HG03159 (cell line): ENCODE results near the gene BZW1.

ENCODE experiments used
- ATAC-seq: cut with Tn5 transposase; IDR thresholded peaks from one replicate; pipeline ENCODE4 v1.9.1; 2021; ENCODE audit warnings: mild to moderate bottlenecking, moderate library complexity; ENCODE audit not compliant: unreplicated experiment

The BZW1 gene

GRCh38 chr2:200828572-200829257 lies 17.0 kb downstream of the BZW1 start:
- no peak for ATAC-seq

GRCh38 chr2:200829258-200829655 lies 17.5 kb downstream of the BZW1 start:
- ATAC-seq = no peak

DNA sequence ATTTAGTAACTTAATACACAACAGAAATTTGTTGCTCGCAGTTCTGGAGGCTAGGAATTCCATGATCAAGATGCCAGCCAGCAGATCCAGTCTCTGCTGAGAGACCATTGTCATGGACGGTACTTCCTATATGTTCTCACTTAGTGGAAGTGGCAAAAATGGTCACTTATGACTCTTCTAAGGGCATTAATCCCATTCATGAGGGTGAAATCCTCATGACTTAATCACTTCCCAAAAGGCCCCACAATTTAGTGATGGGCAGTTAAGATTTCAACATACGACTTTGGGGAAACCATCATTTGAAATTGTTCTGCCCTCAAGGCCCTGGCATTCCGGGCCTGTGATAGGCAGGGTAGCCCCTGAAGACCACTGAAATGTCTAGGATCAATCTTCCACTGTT lies 23.0 kb downstream of the BZW1 start:
- no peak for ATAC-seq

GRCh38 chr2:200839513-200839912 lies 27.8 kb downstream of the BZW1 start:
- no peak for ATAC-seq

- ATAC-seq = no peak
These were observed 32.6 kb downstream of the BZW1 start for GRCh38 chr2:200843993-200844948.

DNA sequence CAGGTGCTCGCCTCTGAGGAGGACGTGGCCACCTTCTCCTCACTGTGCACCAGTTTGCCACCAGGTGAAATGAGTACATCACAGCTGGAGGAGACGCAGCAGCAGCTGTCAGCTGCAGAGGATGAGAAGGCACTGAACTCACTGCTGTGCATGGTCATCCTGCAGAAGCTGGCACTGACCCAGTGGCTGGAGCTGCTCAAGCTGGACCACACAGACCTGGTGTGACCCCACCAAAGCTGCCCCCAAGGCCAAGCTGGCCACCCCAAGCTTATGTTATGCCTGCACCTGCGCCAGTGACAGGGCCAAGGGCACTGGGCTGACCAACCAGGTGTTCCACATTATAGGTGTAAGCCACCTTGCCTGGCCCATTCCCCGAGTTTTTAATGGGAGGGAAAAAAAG lies 33.5 kb downstream of the BZW1 start:
- ATAC-seq = no peak

DNA sequence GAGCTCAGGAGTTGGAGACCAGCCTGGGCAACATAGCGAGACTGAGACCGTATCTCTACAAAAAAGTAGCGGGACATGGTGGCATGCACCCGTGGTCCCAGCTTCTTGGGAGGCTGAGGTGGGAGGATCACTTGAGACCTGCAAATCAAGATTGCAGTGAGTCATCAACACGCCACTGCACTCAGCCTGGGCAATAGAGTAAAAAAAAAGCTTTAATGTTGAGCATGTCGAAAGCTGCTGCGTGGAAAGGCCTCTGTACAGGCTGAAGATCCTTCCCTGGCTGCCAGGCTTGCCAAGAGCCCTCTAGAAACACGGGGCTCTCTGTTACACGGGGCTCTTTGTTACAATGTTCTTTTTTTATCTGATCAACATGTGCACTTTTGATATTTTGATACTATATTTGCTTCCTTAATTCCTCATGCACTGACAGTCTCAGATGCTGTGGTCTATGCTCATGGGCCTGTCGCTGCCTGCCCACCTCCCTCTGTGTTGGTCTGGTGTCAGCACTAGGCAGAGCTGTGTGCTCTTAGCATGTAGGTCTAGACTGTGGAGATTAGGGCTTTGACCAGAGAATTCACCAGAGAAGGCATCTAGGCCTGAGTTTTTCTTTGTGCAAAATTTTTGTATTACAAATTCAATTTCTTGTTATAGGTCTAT lies 34.1 kb downstream of the BZW1 start:
- ATAC-seq = no peak

DNA sequence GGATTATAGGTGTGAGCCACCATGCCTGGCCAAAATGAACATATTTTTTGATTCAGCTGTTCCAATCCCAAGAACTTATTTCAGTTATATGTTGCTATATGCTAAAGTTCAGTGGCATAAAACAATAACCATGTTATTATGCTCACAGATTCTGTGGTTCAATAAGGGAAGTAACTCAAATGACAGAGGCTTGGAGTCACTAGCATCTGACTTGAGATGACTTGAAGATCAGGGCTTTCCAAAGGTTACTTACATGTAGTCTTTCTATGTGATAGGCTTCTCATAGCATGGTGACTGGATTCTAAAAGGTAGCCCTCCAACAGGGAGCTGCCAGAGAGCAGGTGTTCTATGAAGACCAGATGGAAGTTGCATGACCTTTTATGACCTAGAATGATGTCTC lies 35.6 kb downstream of the BZW1 start:
- ATAC-seq = no peak

- no peak for ATAC-seq
These were observed 36.2 kb downstream of the BZW1 start for GRCh38 chr2:200847939-200848338.

- ATAC-seq = no peak
These were observed 39.0 kb downstream of the BZW1 start for GRCh38 chr2:200850512-200851256.

DNA sequence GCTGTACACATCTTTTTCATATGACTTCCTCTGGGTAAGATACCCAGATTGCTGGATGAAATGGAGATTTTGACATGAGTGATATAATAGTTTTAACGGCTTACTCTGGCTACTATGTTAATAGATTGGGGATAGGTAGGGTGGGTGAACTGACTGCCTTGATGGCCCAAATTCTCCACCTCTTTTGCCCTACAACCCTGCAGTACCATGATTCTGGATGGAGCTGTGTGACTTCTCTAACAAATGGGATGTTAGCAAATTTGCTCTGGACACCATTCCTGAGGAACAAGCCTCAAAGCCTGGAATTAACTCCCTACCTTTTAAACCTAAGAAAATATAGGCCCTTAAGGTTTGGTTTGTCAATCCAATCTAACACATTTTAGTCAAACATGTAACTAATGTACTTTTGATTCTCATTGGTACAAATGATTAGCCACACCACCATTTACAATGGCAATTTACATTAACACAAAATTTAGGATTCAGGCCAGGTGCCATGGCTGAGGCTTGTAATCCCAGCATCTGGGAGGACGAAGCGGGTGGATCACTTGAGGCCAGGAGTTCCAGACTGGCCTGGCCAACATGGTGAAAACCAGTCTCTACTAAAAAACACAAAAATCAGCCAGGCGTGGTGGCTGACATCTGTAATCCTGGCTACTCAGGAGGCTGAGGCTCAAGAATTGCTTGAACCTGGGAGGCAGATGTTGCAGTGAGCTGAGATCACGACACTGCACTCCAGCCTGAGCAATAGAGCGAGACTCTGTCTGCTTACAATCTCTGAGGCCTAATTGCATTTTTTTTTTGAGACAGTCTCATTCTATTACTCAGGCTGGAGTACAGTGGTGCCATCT lies 39.9 kb downstream of the BZW1 start:
- no peak for ATAC-seq

DNA sequence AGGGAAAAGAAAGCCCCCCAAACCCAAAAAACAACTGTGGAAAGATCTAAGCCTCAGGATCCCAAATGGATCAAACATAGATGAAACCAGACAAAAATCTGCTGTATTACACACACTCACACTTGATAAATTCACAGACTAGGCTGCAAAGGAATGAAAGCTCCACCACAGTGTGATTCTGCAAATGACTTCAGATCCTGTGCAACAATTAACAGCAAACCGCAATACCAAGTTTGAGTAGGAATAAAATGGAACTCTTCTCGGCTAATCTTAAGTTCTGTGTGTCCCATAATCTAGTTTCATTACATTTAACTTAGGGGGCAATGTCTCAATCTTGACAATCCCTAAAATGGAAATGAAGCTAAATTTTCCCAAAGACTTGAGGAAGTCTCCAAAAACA lies 40.9 kb downstream of the BZW1 start:
- no peak for ATAC-seq

DNA sequence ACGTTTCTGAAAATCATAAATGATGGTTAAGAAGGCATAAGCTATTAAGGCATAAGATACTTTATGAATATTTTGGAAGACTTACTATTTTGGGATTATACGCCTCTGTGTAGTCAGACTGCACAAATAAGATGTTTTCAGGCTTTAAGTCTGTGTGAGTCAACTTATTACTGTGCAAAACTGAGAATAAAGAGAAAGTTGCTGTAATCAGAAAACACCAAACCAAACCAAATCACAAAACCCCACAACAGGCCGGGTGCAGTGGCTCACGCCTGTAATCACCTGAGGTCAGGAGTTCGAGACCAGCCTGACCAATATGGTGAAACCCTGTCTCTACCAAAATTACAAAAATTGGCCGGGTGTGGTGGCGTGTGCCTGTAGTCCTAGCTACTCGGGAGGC lies 45.1 kb downstream of the BZW1 start:
- ATAC-seq = no peak

- ATAC-seq = no peak
These were observed 48.5 kb downstream of the BZW1 start for GRCh38 chr2:200860092-200860795.

- ATAC-seq = no peak
These were observed 50.0 kb downstream of the BZW1 start for GRCh38 chr2:200861617-200862155.

DNA sequence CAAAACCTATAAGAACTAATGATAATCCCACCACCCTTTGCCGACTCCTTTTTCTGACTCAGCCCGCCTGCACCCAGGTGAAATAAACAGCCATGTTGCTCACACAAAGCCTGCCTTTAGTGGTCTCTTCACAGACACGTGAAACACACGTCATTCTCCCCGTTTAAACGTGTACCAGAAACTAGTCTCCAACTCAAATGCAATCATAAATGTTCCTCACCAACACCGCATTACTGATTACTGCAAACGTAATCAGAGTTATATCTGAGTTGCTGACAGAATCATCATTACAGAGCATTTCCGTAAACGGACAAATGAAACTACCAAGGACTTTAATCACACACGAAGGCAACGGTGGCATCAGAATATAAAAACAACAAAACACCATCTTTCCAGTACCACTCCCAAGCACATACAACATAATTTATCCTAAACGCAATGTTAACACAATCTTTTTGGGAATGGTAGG lies 50.9 kb downstream of the BZW1 start:
- ATAC-seq = no peak

DNA sequence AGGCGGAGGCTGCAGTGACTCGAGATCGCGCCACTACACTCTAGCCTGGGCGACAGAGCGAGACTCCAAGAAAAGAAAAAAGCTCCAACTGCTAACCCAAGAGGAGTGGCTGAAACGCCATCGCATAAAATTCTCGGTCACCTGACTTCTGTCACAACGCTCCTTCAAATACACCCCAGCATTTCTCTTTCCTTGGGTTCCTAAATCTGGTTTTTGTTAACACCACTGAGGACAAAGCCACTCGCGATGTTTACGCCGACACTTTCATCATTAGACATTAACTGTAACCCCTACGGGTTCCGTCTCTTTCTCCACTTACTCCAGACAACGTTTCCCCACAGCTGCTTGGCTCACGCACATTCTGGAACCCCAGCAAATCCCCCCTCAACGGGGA lies 52.1 kb downstream of the BZW1 start:
- peak; percentile 10 for ATAC-seq

DNA sequence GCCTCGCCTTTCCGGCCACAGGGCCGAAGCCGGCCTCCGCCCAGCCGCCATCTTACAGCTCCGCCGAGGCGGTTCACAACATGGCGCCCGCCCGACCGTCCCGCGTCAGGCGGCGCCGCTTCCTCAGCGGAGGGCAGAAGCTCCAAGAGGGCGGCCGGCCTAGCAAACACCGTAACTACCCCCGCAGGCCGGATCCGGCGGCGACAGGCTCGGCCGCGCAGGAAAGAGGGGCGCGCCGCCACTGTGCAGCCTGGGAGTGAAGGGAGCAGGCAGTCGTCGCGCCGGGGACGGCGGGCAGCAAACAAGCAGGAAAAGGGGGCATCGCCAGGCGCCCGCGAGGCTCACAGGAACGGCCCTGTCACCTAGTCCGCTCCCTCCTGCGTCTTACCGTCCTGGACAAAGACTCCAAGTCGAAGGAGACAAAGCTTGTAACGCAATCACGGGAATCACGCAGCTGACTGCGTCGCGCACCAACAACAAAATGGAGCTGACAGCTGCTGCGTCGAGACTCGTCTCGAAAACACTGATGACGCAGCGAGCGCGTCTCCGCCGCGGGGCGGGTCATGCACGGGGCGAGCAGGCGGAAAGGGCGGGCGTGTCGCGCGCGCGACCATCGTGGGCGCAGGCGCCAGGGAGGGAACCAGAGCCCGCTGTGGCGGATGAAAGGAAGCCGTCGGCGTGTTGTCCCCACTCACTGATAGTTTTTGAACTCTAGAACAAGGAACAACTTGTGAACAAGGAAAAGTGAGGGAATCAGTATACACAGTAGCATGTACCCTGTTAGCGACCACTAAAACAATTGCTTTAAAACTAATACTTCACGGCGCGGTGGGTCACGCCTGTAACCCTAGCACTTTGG lies 52.7 kb downstream of the BZW1 start, which contains the start of gene CLK1:
Gene CLK1, minus strand, starts transcription at position 483 of the 859 bp plus-strand sequence. CDS start 2,796 bp downstream, outside the sequence.
- ATAC-seq = peak; percentile 74
